HG03108 (cell line): ENCODE data around the gene DNAJA1.
A peak's percentile ranks its signal among the peaks of the same experiment; 100 is the strongest.
"Not testable (repeated sequence)": the region's sequence is repeated elsewhere in the genome, so short reads cannot be mapped to it uniquely, and the experiment has no call there.

Experiments used
- ATAC-seq: cut with Tn5 transposase; IDR thresholded peaks from one replicate; pipeline ENCODE4 v1.9.1; 2021; ENCODE audit warnings: moderate library complexity; ENCODE audit not compliant: unreplicated experiment

The DNAJA1 gene

GRCh38 chr9:33024966-33025571 lies at the start of gene DNAJA1:
Gene DNAJA1, plus strand, starts transcription at chr9:33025273. Its CDS starts 1,212 bp downstream, at chr9:33026485.
- ATAC-seq = peak; percentile 92

DNA sequence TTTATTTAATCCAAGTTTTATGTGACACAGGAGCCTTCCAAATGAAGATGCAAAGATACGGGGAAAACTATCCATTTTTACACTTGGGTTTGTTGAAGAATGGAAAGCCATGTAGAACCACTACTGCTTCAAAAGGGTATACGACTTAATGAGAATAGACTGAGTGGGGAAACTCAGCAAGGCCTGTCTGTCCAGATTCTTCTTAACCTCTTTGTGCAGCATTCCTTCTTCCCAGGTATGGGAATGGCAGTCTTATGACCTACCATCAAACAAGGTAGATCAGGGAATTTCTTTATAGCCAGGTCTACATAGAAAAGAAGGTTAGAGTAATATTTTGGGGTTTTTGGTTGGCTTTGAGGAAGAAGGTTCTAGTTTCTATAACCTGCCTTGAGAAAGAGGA lies 47.0 kb upstream of the DNAJA1 start:
- no peak for ATAC-seq

DNA sequence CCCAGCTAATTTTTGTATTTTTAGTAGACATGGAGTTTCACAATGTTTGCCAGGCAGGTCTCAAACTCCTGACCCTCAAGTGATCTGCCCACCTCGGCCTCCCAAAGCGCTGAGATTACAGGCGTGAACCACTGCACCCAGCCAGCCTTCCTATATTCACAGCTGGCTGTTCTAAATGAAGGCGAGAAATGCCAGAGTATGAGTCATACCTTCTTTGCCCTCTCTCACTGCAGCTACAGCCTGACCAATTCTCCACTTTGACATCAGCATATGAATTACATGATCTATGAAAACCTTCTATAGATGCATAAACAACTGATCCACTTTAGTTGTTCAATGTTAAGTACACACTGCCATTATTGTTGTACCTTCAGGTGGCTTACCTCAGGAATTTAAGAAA lies 38.1 kb upstream of the DNAJA1 start:
- ATAC-seq = no peak

- ATAC-seq = no peak
Observed at GRCh38 chr9:32989660-32990059, 35.4 kb upstream of the DNAJA1 start.

GRCh38 chr9:32991897-32992594 lies 33.0 kb upstream of the DNAJA1 start:
- ATAC-seq = no peak

- ATAC-seq = no peak
Observed at GRCh38 chr9:32992595-32993238, 32.4 kb upstream of the DNAJA1 start.

DNA sequence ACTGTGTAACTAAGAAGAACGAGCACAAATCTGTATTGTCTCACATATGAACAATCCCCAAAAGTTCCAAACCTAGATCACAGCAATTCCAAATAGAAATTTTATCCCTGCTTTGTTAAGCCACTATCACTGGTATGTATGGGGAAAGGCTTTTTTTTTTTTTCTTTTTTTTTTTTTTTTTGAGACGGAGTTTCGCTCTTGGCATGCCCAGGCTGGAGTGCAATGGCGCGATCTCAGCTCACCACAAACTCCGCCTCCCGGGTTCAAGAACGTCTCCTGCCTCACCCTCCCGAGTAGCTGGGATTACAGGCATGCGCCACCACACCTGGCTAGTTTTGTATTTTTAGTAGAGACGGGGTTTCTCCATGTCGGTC lies 24.4 kb upstream of the DNAJA1 start:
- not testable (repeated sequence) for ATAC-seq

DNA sequence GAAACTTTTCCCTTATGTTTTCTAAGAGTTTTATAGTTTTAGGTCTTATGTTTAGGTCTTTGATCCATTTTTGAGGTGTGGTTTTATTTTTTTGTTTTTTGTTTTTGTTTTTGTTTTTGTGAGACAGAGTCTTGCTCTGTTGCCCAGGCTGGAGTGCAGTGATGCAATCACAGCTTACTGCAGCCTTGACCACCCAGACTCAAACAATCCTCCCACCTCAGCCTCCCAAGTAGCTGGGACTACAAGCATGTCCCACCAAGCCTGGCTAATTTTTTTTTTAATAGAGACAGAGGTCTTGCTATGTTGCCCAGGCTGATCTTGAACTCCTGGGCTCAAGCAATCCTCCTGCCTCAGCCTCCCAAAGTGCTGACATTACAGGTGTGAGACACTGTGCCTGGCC lies 19.7 kb upstream of the DNAJA1 start:
- not testable (repeated sequence) for ATAC-seq

DNA sequence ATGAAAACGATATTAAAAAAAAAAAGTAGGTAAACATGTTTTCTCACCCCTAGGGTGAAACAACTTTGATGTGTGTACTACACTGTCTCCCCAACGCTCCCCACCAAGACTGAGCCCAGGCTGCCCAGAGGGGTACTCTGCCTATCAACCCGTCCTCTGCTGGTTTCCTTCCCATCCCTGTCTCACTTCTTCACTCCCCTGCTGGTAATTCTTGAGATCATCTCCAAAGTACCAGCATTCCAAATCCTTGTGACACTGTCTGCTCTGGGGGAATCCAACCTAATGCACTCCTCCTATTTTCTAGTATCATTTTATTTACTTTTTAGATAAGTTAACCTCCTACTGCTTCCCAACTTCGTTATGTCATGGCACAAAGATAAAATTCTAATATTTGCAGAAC lies 17.3 kb upstream of the DNAJA1 start:
- ATAC-seq = no peak

DNA sequence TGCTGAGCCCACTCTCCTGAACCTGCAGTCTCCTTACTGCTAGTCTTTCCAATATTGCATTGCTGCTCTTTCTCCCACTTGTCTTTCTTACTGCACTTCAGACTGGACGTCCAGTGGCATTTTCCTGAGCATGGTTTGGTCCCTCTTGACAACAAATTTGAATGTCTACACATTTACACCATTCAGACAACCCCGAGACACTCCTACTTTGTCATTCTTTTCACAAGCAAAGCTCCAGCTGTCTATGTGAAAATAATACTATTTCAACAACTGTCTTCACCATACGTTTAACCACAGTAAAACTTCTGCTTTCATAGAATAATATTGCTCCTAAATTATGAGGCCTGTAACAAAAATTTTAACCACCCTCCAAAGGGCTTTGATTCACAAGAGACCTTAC lies 13.2 kb upstream of the DNAJA1 start:
- no peak for ATAC-seq

GRCh38 chr9:33012328-33013069 lies 12.6 kb upstream of the DNAJA1 start:
- ATAC-seq = no peak

DNA sequence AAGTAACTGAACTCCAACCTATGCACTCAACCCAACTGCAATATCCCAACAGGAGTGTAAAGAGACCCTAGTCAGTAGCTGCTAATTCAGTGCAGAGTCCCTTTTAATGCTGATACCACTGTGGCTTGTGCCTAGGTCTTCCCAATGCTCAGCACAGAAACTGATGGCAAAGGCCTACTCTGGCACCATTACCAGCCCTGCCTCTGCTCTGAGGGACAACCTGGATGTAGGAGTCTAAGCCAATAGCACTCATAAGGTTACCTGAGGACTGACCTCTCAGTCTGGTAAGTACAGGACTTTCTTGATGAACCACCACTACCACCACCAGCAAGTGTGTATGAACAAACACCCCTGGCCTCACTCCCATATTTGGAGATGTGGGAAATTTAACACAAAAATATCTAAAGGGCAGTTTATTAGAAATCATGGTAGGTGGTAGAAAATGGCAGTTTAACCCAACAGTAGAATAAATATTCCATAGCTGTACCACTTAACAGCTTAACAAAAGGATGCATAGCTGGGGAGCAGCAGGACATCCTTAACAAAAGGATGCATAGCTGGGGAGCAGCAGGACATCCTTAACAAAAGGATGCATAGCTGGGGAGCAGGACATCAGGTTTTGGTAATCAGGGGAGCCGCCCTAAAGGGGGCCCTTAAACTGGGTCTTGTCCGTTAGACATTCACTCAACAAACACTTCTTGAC lies 11.0 kb upstream of the DNAJA1 start:
- no peak for ATAC-seq

DNA sequence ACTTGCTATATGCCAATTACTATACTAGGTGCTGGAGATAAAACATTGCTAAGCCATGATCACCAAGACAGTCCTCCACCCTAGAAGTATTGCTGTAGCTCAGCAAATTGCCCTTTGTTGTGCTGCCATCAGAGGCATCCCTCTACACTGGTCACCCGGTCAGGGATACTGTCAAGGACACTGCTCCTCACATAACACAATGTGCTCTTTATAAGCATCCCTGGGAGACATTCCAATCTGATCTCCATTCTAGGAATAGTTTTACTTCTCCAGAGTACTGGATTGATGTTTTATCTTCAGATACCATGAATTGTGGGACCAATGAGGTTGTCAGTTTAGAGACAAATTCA lies 10.4 kb upstream of the DNAJA1 start:
- no peak for ATAC-seq

DNA sequence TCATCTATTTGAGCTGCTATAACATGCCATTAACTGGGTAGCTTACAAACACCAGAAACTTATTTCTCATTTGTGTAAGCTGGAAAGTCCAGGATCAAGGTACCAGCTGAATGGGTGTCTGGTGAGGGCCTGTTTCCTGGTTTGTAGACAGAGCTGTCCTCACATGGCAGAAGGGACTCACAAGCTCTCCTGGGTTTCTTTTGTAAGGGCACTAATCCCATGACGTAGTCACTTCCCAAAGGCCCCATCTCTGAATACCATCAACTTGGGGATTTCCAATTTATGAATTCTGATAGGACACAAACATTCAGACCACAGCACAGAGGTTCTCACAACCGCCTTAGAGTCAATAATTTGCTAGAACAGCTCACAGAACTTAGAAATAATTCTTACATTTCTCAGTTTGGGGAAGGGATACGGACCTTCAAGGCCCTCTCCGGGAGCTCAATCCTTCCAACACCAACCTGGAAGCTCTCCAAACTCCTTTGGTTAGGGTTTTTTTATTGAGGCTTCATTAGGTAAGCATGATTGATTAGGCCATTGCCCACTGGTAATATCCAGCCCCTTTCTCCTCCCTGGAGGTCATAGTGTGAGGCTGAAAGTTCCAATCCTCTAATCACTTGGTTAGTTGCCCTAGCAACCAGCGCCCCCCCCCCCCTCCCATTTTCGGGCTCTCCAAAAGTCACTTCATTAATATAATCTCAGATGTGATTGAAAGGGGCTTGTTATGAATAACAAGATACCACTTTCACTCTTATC lies 7.6 kb upstream of the DNAJA1 start:
- ATAC-seq = no peak

DNA sequence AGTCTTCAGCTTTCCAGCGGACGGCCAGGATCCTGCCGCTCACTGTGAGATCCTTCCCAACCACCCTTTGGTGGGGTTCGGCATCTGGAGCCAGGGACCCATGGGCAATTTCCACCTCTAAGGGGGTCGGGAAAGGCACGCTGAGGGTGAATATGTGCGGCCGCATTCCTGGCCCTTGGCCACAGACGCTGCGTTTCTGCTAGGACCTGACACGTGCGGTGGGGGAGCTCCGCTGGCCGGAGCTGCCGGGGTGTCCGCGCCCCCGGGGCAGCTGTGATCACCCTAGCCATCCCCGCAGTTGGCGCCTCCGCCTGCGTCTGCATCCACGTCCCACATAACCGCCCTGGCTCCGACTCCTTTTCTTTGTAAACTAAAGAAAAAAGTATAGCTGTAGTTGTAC lies 5.3 kb upstream of the DNAJA1 start:
- no peak for ATAC-seq

DNA sequence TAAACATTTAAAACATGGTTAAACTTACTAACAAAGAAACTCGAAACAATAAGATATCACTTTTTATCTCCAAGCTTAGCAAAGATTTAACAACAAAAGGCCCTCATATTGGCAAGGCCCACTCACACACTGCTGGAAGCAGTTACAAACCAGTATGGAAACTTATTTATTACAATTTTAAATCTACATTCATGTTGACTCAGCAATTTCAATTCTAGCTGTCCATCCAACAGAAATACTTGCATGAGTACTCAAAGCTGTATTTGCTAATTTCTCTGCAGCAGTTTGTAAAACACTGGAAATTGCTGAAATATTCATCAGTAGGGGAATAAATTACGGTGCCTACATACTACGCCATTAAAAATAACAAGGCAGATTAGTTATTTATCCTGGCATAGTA lies 2.8 kb upstream of the DNAJA1 start:
- ATAC-seq = no peak

GRCh38 chr9:33022755-33023154 lies 2.3 kb upstream of the DNAJA1 start:
- ATAC-seq = no peak

GRCh38 chr9:33023661-33024060 lies 1.4 kb upstream of the DNAJA1 start:
- no peak for ATAC-seq

GRCh38 chr9:33024126-33024965 lies 727 bp upstream of the DNAJA1 start:
- ATAC-seq = no peak
